Suprapubic skin (tissue), 3 donors: ENCODE data around the gene MRPL1.

Experiments used
- POLR2AphosphoS5 ChIP-seq, 3 donors: sonication (generic); formaldehyde crosslinking; IDR thresholded peaks; one replicate each; pipeline ENCODE4 v1.6.1; 2017; ENCODE audit warnings: antibody characterized with exemption in 3 of 3
- TF ChIP-seq, protein P1 (sequence below), 2 donors: fragments of 200-600 bp in 1 of 2; fragments of 450-650 bp in 1 of 2; sonication (generic) in 1 of 2; IDR thresholded peaks; one replicate each; pipeline ENCODE4 v1.5.1; 2016 to 2019; ENCODE audit warnings: antibody characterized with exemption in 2 of 2, mild to moderate bottlenecking in 1 of 2, moderate library complexity in 1 of 2

DNA sequence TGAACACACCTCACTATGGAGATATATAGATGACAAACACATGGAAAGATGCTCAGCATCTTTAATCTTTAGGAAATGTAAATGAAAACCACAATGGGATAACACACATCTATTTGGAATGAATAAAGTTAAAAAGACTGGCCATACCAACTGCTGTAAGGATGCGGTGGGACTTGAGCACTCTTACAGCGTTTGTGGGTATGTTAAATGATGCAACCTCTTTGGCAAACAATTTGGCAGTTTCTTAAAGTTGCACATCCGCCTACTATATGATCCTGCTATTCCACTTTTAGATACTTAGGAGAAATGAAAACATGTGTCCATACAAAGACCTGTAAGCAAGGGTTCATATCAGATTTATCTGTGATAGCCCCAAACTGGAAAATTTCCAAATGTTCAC, 50.7 kb downstream of the MRPL1 start:
- TF ChIP-seq, protein P1, sequence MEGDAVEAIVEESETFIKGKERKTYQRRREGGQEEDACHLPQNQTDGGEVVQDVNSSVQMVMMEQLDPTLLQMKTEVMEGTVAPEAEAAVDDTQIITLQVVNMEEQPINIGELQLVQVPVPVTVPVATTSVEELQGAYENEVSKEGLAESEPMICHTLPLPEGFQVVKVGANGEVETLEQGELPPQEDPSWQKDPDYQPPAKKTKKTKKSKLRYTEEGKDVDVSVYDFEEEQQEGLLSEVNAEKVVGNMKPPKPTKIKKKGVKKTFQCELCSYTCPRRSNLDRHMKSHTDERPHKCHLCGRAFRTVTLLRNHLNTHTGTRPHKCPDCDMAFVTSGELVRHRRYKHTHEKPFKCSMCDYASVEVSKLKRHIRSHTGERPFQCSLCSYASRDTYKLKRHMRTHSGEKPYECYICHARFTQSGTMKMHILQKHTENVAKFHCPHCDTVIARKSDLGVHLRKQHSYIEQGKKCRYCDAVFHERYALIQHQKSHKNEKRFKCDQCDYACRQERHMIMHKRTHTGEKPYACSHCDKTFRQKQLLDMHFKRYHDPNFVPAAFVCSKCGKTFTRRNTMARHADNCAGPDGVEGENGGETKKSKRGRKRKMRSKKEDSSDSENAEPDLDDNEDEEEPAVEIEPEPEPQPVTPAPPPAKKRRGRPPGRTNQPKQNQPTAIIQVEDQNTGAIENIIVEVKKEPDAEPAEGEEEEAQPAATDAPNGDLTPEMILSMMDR (IDR thresholded peaks at IDR 0.05): no peak
- TF ChIP-seq POLR2AphosphoS5 (IDR thresholded peaks at IDR 0.05): no peak
